Astrocyte of the hippocampus (primary cell): ENCODE data around the gene IL19.
"Not testable (repeated sequence)": the region's sequence is repeated elsewhere in the genome, so short reads cannot be mapped to it uniquely, and the experiment has no call there.

Experiments
- DNase-seq: peaks from one replicate; pipeline ENCODE4 v3.0.0; 2011; ENCODE audit warnings: low read depth, low spot score

Gene IL19

GRCh38 chr1:206739411-206740076 is 31.0 kb upstream of the IL19 start:
- no peak for DNase-seq

DNA sequence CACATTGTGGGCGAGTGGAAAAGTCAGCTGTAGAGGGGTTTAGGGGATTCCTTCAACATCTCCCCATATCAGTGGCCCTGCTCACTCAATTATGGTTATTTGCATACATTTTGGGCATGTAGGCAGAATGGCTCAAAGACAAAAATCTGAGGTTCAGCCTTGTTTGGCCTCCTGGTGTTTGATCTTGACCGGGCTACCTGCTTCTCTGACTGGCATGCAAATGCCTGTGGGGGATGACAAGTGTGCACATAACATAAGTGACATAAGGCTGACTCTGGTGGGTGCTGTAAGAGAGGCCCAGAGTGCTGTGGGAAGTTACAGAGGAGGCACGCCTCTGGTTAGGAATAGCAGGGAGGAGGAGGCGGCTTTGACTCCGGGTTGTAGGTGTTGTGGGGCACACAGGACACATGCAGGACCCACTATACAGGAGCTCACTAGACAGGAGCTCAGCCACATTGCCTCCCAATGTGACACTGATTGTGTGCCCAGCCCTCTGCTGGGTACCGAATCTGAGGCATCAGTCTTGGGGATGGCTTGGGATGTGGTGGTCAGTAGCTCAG is 29.4 kb upstream of the IL19 start:
- no peak for DNase-seq

GRCh38 chr1:206742719-206743383 is 27.7 kb upstream of the IL19 start:
- DNase-seq = no peak

- DNase-seq = no peak
Measured at GRCh38 chr1:206744683-206745082, 25.9 kb upstream of the IL19 start.

- no peak for DNase-seq
Measured at GRCh38 chr1:206745301-206745700, 25.3 kb upstream of the IL19 start.

GRCh38 chr1:206748348-206749030 is 22.1 kb upstream of the IL19 start:
- no peak for DNase-seq

DNA sequence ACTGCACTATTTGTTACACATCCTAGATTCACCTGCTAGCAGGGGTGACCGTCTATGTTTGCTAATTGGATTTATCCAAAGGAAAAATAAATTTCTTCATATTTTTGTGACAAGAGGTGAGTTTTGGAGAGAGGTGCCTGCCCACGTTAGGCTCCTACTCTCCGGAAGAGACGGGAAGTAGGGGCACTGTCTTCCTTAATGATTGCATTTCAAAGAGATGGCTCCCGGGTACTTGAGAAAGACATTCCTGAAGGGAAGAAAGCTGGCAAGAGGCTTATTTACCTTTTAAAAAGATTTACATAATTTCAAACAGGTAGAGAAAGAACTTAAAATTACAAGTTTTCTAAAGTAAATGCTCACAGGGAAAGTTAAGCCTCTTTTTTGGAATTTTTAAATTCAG is 18.7 kb upstream of the IL19 start:
- no peak for DNase-seq

- DNase-seq = no peak
Measured at GRCh38 chr1:206752481-206752880, 18.1 kb upstream of the IL19 start.

DNA sequence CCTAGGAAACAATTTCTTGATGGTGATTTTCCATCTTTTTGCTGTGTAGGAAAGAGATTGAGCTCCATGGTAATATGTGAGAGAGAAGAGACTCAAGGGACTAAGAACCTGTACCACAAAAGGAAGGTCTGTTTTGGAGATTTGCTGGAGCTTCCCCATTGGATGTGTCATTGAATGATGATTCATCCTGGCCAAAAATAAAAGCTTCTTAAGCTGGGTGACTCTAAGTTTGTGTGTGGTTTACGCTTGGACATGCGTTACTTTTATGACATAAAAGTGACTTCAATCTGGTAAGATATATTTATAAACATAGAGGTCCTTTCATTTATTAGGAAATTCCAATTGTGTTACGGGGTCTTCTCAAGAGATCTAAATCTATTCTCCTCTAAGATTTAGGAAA is 17.4 kb upstream of the IL19 start:
- DNase-seq = no peak

DNA sequence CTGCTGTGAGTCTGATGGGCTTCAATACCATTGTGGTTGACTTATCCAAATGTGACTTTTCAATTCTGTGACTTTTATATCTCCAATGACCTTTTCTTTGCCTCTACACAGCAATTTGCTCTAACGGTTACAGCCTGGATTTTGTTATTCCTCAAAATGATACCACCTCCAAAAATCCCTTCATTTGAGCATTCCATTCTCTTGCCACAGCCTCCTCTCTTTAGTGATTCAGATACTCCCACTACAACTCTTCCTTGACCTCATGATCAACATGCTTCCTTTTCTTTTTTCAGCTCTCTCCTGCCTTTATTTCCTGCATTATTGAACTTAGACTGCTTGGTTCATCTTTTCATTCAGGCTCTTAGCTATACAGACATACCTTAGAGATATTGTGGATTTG is 16.6 kb upstream of the IL19 start:
- no peak for DNase-seq

GRCh38 chr1:206757524-206758266 is 12.9 kb upstream of the IL19 start:
- no peak for DNase-seq

DNA sequence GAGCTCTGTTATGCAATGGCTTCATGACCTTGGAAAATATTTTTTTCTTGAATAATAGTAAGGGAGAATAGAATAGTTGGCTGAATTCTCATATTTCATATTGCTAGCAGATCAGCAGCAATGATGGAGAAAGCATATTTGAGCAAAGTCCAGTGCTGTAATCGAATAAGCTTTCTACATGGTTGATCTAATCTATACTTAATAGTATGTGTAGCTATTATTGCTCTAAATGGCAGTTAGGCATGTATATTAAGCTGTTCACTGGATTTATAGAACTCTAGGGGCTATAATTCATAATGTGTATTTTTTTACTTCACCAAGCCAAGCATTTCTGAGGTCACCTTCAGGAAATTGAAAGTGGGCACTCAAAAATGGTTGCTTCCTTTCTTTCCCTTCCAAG is 10.0 kb upstream of the IL19 start:
- no peak for DNase-seq

DNA sequence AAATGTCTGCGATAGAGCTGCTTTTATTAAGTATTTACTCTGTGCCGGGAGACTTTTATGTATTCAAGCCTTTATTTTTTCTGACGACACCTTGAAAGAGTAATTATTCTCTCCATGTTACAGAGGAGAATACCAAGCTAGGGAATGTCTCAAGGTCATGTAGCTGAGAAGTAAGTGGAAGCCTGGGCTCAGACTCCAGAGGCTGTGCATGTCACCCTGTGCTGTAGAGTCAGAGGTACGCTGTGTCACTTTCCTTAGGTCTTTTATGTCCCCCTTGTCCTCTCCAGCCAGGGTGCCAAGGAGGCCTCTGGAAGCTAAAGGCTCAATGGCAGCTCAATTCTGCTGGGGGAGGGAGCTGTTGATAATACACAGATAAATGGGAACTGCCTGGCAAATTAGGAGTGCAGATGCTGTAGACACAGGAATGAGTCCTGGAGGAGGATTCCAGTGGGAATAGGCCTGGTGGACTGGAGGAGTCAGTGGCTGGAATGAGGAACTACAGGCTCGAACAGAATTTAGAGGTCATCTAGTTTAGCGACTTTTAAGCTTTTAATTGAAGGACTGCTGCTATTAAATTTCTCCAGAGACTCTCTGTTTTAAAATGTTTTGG is 9.3 kb upstream of the IL19 start:
- DNase-seq = no peak

DNA sequence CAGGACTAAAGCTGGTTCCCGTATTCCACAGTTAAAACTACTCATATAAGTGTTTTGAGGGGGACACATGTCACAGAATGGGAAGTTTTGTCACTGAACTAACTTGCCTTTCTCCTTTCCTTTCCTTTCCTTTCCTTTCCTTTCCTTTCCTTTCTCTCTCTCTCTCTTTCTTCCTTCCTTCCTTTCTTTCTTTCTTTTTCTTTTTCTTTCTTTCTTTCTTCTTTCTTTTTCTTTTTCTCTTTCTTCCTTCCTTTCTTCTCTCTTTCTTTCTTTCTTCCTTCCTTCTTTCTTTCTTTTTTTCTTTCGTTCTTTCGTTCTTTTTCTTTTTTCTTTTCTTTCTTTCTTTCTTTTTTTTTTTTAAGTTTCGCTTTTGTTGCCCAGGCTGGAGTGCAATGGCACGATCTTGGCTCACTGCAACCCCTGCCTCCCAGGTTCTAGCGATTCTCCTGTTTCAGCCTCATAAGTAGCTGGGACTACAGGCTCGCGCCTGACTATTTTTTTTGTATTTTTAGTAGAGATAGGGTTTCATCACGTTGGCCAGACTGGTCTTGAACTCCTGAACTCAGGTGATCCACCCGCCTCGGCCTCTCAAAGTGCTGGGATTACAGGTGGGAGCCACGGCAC is 7.7 kb upstream of the IL19 start:
- not testable (repeated sequence) for DNase-seq

DNA sequence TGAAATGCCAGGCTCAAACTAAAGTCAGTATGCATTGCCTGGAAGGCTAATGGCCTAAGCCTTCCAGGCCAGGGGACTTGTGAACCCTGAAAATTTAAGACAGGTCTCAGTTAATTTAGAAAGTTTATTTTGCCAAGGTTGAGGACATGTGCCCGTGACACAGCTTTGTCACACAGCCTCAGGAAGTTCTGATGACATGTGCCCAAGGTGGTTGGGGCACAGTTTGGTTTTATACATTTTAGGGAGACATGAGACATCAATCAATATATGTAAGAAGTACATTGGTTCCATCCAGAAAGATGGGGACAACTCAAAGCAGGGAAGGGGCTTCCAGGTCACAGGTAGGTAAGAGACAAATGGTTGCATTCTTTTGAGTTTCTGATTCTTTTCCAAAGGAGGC is 4.8 kb upstream of the IL19 start:
- DNase-seq = not testable (repeated sequence)

GRCh38 chr1:206766251-206766856 is 4.2 kb upstream of the IL19 start:
- peak; percentile 91 for DNase-seq

DNA sequence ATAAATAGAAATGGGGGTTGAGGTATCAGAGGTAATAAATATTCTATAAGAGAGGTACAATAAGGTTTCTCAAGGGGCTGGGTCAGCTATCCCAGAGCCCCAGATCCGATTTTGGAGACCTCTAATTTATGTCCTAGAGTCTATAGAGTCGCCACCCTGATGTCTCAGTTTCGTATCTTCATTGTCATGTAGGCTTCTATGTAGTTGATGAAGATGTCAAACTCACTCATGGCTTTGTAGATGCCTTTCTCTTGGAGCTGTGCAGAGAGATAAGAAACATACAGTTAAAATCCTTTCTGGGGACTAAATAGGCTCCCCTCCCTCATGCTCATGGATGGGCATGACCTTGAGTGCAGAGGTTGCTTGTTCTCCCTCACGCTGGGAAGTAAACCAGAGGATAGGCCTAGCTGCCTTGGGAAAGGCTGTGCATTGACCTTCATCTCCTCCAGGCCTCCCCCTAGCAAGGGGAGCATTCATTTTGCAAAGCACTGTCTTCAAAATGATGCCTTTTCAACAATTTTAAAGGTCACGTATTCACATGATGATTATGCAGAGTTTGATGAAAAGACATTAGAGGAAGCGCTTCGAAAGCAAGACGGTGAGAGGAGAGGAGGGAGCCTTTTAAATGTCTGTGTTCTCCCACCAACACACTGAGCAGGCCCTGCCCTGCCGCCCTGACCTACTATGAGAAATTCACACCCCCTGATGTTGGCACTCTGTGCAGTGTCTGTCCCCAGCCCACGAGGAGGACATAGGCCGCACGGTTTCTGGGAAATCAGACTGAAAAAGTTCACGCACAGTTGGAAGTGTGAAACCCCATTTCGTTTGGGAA is 1.9 kb upstream of the IL19 start:
- no peak for DNase-seq

DNA sequence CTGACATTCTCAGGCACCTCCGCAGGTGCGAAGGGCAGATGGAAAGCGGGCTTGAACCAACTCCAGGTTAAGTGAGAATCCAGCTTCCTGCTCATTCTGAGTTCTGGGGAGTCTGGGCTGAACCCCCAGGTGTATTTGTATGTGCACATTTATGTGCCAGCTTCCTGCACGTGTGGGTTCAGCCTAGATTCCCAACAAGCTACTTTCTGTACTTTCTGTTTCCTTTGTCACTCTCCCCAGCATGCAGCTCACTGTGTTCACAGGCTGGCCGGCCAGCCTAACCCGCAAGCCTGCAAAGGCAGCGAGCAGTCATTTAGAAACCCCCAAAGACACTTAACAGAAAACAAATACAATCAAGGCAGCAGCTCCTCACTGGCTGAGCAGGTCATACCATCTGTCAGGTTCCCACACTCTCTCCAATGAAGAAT is 1.3 kb upstream of the IL19 start:
- DNase-seq = no peak

DNA sequence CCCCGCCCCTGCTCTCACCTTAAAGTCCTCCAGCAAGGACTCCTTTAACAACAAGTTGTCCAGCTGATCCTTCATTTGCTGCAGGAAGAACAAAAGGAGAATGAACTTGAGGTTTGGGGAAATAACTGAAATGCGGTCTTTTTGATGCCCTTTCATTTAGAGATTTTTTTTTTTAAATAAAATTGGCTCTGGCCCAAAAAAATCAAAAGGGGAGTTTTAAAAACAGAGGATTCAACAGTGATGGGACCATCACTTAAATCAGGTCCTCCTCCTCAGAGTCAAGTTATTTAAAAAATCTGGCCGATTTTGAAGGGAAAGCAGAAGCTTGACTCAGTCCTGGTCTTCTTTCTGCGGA is 742 bp downstream of the IL19 start:
- DNase-seq = no peak
